Measurements from ENCODE around the gene USP38. TPM values are rescaled to one million over a fixed set of nuclear protein-coding genes. Genes with fewer than 3 reads are reported as not detected.
A peak's percentile ranks its signal among the peaks of the same experiment; 100 is the strongest.

Gene USP38
- total and polyA plus RNA-seq, 2 of the 4 experiments (the other 2 are of a cell fraction) = 5.5 to 17.0 TPM

- DNase-seq (no peak), ATAC-seq (ENCODE audit: low read depth) (no peak)
- no CpG with 5 or more reads among the region's 2 CpGs for WGBS, 2 experiments (ENCODE audit: extremely low coverage in 2 of 2, insufficient read length in 1 of 2)
- Histone ChIP-seq H3K27me3 (ENCODE audit: control insufficient read depth, insufficient read depth, low read length) (no peaks in the 10 kb centered on the region), H2BK15ac (ENCODE audit: low read depth, low read length) (0 out of 3 replicates have a peak overlapping the region, but pooled peaks have one; percentile 41), H3K4ac (ENCODE audit: low read depth, low read length) (peak overlapping the region; percentile 15; the same call in 1 of the 2 replicates), H4K20me1 (ENCODE audit: insufficient read depth, low read length) (no peaks in the 10 kb centered on the region), H4K91ac (ENCODE audit: insufficient read depth, low read depth, low read length) (no peak overlapping the region; the same call in 1 of the 2 replicates), H2AK9ac (replicated peaks; ENCODE audit: low read depth, low read length, poor library complexity) (no peak overlapping the region), H4K5ac (ENCODE audit: low read depth, low read length) (no peak overlapping the region; the same call in 1 of the 2 replicates), H3K36me3 (ENCODE audit: control insufficient read depth, insufficient read depth, low read length) (no peaks in the 10 kb centered on the region), H3K4me1 (ENCODE audit: control insufficient read depth, insufficient read depth, low read length) (peaks cover 3% of the 10 kb centered on the region), H3K9me1 (ENCODE audit: insufficient read depth, low read length) (0 out of 2 replicates have a peak, but pooled peaks cover 3% of the 10 kb centered on the region), H2BK5ac (ENCODE audit: low read depth, low read length, poor library complexity, severe bottlenecking) (no peak overlapping the region), H3K14ac (replicated peaks; ENCODE audit: low read depth, low read length) (0 out of 2 replicates have a peak overlapping the region, but pooled peaks have one; percentile 20), H2BK120ac (ENCODE audit: low read depth, low read length) (peak overlapping the region; percentile 33; the same call in 1 of the 2 replicates), H2BK20ac (ENCODE audit: low read depth, low read length) (peak overlapping the region; percentile 33), H3K79me1 (ENCODE audit: low read depth in 1 of 2, low read length in 2 of 2) (no peaks in the 10 kb centered on the region), H3K4me2 (ENCODE audit: low read depth, low read length) (no peak overlapping the region), H3K9me3 (ENCODE audit: control insufficient read depth, insufficient read depth, low read length) (no peaks in the 10 kb centered on the region), H3K9ac (ENCODE audit: low read depth, low read length) (no peak overlapping the region), H3K27ac (ENCODE audit: insufficient read depth, low read length) (no peak overlapping the region), H3K23ac (ENCODE audit: low read depth, low read length) (no peak overlapping the region), H3K4me3 (ENCODE audit: insufficient read depth, low read depth, low read length) (no peak overlapping the region), H3K18ac (ENCODE audit: low read depth, low read length) (no peak overlapping the region; the same call in 1 of the 2 replicates), H4K8ac (ENCODE audit: low read depth in 2 of 2, low read length in 2 of 2) (peak overlapping the region in 1 of 2 experiments; percentile 49; a peak in 1 of 4 replicates), H2AFZ (replicated peaks; ENCODE audit: low read length, poor library complexity) (no peak overlapping the region), H3K56ac (ENCODE audit: extremely low read depth, insufficient read depth, low read length) (no peak overlapping the region), H2AK5ac (ENCODE audit: low read depth, low read length) (no peak overlapping the region)
- TF ChIP-seq BHLHE40 (IDR thresholded peaks at IDR 0.05; ENCODE audit: low read depth, low read length) (no peak), RCOR1 (IDR thresholded peaks at IDR 0.05; ENCODE audit: insufficient replicate concordance, low read length) (no peak), SMC3 (IDR thresholded peaks at IDR 0.05; ENCODE audit: low read depth, low read length) (no peak), MAZ (IDR thresholded peaks at IDR 0.05; ENCODE audit: borderline replicate concordance, low read depth, low read length) (no peak), CTCF (conservative IDR thresholded peaks at IDR 0.05; ENCODE audit: low read depth, low read length) (no peak), POLR2A (IDR thresholded peaks at IDR 0.05; ENCODE audit: low read depth, low read length) (no peak), CEBPB (IDR thresholded peaks at IDR 0.05; ENCODE audit: low read depth, low read length) (no peak)
- no TSS peak for BruUV-seq (replicated peaks)
- POLR2A ChIA-PET (ENCODE audit: unreplicated experiment) = no interaction called here
- intact Hi-C loops (cut with micrococcal nuclease) = no loop called here
- CTCF ChIA-PET = no interaction called here
- dilution Hi-C loops (cut with HindIII; ENCODE audit: low sequenced_read_pairs, unreplicated experiment) = no loop called here
- in situ Hi-C loops (cut with MboI; ENCODE audit: low sequenced_read_pairs) = no loop called here
Measured at GRCh38 chr4:143232277-143232676, 47.6 kb downstream of the USP38 start.

Measured in IMR-90 (cell line).